NB4 (cell line): ENCODE data around the gene CLCA4.

Experiments used
- CTCF ChIP-seq: IDR thresholded peaks from one replicate; pipeline ENCODE4 v1.5.1; 2012; ENCODE audit warnings: low read depth, low read length
- POLR2A ChIP-seq: IDR thresholded peaks from 2 replicates; pipeline ENCODE4 v1.6.1; 2011; ENCODE audit warnings: mild to moderate bottlenecking; ENCODE audit not compliant: insufficient read length; ENCODE audit errors: extremely low read depth

- TF ChIP-seq CTCF, result no peak
- no peak for TF ChIP-seq POLR2A
Measured at GRCh38 chr1:86619313-86619712, 72.4 kb downstream of the CLCA4 start.
